HUDEP-2 (cell line): ENCODE data around the gene CCDC24.

ENCODE experiments used
- DNase-seq, 76 experiments: peaks; one replicate each; lab custom pipeline; 2025; ENCODE audit not compliant: unreplicated experiment in 76 of 76; lab: John Stamatoyannopoulos, UW

Gene CCDC24

DNA sequence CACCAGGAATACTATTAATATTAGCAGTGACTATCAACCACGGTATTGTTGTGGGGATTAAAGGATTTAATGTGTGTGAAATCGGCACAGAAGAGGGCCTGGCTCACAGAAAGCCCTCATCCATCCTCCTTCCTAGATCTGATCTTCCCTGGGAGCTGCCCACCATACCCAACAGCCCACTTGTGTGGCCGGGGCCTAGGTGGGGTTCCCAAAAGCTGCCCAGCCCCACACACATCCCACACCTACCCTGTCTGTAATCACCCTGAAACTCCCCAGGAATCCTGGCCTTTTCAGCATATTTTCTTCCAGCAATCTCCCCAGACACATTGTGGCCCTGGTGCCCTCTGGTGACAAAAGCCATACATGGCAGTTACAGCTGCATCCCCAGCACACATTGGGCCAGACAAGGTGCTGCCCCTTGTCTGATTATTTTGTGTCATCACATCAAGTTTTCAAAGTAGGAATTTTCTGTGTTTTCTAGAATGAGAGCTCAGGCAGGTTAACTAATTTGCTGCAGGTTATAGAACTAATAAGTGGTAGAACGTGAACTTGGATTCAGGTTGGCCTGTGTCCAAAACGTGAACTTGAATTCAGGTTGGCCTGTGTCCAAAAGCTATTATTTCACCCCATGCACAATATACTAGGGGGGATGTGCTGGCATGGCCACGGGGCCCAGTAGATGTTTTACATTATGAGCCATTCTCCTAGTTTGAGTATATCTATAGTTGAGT is 45.2 kb downstream of the CCDC24 start:
- peak in 72 of 76 experiments; percentile 52 to 91 (median 79) for DNase-seq

DNA sequence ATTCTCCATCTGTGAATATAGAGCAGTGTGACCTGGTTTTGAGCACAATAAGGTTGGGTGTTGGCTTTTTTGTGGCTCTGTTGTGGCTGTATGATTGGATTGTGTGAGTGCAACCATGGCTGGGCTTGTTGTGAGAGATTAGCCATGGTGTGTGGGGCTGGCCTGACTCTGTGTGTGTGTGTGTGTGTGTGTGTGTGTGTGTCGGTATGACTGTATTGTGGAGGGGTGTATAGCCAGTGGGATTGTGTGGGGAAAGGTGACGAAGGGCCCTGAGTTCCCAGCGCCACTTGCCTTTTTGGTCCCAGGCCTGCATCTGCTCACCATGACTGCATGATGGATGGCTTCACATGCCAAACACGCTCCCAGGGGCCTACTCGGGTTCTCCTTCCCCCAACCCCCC is 45.8 kb downstream of the CCDC24 start:
- DNase-seq, result peak in 72 of 76 experiments; percentile 28 to 89 (median 68)

DNA sequence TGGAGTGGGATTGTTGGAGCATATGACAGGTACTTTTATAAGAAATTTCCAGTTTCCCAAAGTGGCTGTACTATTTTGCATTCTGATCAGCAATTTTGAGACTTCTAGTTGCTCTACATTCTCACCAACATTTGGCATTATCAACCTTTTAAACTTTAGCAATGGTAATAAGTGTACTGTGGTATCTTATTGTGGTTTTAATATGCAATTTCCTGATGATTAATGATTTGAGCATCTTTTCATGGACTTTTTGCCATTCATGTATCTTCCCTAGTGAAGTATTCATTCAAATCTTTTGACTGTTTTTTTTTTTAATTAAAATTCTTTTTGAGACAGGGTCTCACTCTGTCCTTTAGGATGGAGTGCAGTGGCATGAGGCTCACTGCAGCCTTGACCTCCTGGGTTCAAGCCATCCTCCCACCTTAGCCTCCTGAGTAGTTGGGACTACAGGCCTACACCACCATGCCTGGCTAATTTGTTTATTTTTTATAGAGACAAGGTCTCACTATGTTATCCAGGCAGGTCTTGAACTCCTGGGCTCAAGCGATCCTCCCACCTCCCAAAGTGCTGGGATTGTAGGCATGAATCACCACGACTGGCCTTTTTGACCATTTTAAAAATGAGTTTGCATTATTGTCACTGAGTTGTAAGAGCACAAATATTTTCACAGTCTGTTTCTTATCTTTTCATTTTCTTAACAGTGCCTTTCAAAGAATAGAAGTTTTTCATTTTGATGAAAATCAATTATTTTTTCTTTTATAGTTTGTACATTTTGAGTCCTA is 47.7 kb downstream of the CCDC24 start:
- DNase-seq, result no peak

DNA sequence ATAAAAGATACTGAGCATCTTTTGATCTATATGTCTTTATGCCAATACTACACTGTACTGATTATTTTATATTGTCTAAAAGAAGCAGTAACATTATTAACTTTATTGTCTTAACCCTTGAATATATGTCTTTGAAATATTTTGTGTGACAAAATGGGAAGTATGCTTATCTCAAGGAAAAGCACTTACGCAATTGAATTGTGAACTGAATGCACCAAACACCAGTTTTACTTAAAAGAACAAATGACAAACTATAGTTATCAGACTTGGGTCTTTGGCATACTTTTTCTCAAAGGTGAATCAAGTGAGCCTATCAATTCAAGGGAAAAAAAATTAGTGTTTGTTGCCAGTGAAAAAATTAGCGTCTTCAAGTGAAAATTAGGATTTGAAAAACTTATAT is 49.0 kb downstream of the CCDC24 start:
- no peak for DNase-seq

DNA sequence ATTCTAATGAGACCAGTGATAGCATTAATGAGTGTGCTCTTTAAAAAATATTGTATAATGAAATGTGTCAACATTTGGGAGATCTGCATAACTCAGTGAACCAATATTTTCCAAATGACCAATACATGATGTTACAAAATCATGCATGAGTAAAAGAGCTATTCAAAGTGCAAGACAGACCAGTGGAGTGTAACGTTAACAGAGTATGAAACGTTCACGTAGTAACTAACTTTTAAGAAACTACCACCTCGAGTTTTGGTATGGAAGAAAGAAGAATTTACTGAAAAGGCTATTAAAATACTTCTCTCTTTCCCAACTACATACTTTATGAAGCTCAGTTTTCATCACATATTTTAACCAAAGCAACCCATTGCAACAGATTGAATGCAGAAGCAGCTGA is 49.4 kb downstream of the CCDC24 start:
- no peak for DNase-seq

DNA sequence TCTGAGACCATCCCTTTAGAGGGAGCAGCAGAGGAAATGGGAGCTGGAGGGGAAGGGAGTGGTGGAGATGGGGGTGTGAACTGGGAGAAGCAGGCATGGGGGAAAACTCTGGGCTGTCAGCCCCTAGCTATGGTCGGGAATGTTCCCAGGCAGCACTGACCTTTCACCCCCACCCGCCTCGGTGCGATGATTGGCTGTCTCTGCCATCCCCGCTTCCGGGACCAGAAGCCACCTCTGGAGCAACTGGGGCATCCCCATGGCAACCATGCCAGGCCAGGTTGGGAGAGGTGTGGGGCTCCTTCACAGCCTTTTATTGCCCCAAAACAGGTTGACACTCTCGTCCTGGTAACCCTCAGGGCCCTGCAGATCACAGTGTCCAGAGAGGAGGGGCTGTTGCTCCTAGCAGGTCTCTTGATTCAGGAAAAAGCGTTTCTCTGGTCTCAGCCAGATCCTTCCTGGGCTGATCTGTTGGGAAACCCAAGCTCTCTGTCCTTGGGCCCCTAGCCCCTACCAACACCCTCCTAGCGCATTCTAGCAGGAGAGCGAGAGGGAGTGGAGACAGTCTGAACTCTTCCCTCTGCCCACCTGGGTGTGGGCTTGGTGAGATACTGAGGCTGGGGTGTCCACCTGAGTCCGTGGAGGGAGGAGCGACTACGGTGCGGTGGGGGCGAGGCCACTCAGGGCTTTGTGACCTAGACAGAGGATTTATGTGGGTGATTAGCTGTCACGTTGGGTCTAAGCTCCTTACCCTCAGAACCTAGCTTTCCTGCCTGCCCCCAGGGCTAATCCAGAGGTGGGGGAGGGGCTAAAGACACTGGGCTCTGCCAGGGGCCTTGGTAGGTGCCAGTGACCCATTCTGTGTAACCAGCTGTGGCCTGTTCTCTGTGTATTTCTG is 52.0 kb downstream of the CCDC24 start:
- DNase-seq, result no peak

DNA sequence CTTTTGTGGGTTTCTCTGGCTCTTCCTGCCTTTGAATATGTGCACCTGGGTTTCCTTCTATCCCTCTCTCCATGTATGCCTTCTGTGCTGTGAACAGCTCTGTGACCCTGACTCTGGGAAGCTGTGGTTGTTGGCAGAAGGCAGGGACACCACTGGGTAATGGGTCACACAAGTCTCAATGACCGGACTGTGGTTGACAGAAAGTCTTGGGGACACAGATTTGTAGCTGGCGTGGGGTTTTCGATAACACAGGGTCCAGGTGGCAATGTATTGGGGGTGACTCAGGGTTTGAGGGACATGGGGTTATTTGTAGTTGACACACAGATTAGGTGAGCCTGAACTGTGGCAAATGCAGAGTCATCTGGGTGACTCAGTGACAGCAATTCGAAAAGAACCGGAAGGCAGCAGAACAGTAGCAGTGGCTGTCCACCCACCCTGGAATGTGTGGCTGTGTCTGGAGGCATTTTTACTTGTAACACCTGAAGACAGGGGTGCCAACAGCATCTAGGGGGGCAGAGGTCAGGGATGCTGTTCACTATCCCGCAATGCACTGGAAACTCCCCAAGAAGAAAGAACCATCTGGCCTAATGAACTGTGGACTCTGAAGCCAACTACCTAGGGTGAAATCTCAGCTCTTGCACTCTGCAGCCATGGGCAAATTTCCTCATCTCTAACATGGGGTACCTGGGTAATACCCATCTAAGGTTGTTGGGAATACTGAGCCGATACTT is 52.8 kb downstream of the CCDC24 start:
- DNase-seq, result no peak

DNA sequence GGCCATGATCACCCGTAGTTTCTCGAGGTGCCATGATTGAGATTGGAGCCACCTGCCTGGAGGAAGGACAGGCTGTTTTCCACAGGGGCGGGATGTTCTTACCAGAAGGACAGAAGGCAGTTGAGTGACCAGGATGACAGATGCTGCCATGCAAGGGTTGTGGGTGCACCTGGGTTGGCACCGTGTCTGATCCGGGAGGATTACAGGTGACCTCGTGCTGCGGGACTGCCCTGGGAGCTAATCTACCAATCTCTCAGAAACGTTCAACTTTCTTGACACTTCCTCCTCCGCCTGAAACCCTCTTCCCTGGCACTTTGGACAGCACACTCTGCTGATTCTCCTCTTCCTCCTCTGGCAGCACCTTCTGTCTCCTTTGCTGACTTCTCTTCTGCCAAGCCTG is 53.7 kb downstream of the CCDC24 start:
- DNase-seq, result no peak
